Gastrocnemius medialis (tissue), 4 donors: ENCODE data around the gene TMEM150C. TPM values are rescaled to one million over a fixed set of nuclear protein-coding genes. Genes with fewer than 3 reads are reported as not detected.
A peak's percentile ranks its signal among the peaks of the same experiment; 100 is the strongest.

Experiments used
- ATAC-seq, 2 donors: fragments of 150-250 bp; one replicate each; pipeline ENCODE4 v1.9.1; 2016
- DNase-seq, 2 donors: peaks; one replicate each; pipeline ENCODE4 v3.0.0-alpha.2; 2019
- H3K27ac ChIP-seq, 4 donors: fragments of 200-600 bp; sonication (generic); 1 replicate in 1 of 4; 2 replicates in 3 of 4; pipeline ENCODE4 v1.5.1; 2016 to 2018; ENCODE audit warnings: mild to moderate bottlenecking in 2 of 4, moderate library complexity in 1 of 4
- H3K27me3 ChIP-seq, 3 donors: fragments of 200-600 bp; sonication (generic) in 2 of 3; 1 replicate in 1 of 3; 2 replicates in 2 of 3; pipeline versions ENCODE4 v1.5.1 to v1.6.0; 2016 to 2019; ENCODE audit warnings: mild to moderate bottlenecking in 1 of 3, moderate library complexity in 1 of 3
- H3K36me3 ChIP-seq, 2 donors: fragments of 200-600 bp; sonication (generic) in 1 of 2; one replicate each; pipeline ENCODE4 v1.5.1; 2017 to 2018
- H3K4me1 ChIP-seq, 2 donors: fragments of 200-600 bp; sonication (generic) in 1 of 2; one replicate each; pipeline ENCODE4 v1.5.1; 2016 to 2017; ENCODE audit warnings: mild to moderate bottlenecking in 2 of 2
- H3K4me3 ChIP-seq, 4 donors: fragments of 200-600 bp; sonication (generic) in 3 of 4; 1 replicate in 1 of 4; 2 replicates in 3 of 4; pipeline ENCODE4 v1.5.1; 2016 to 2019; ENCODE audit warnings: mild to moderate bottlenecking in 2 of 4
- H3K9me3 ChIP-seq, 3 donors: fragments of 200-600 bp; sonication (generic) in 2 of 3; 1 replicate in 1 of 3; 2 replicates in 2 of 3; pipeline ENCODE4 v1.5.1; 2016 to 2019
- CTCF ChIP-seq, 5 experiments: fragments of 450-650 bp in 3 of 5; fragments of 200-600 bp in 2 of 5; sonication (generic) in 2 of 5; IDR thresholded peaks in 4 of 5; conservative IDR thresholded peaks in 1 of 5; 1 replicate in 4 of 5; 2 replicates in 1 of 5; pipeline ENCODE4 v1.5.1; 2016 to 2019; ENCODE audit warnings: antibody characterized with exemption in 5 of 5, mild to moderate bottlenecking in 3 of 5, moderate library complexity in 3 of 5
- POLR2A ChIP-seq, 2 donors: fragments of 450-650 bp; IDR thresholded peaks; one replicate each; pipeline ENCODE4 v1.6.1; 2017; ENCODE audit warnings: antibody characterized with exemption in 2 of 2, mild to moderate bottlenecking in 2 of 2, moderate library complexity in 2 of 2
- in situ Hi-C, 4 donors: fragments of 200-750 bp; cut with MboI; loops; one replicate each; pipeline versions ENCODE4 v1.15.0 to v1.8.0; 2017; ENCODE audit warnings: low sequenced_read_pairs in 4 of 4
- intact Hi-C: fragments of 100-400 bp; cut with DNase I; formaldehyde crosslinking; loops from one replicate; pipeline ENCODE4 v1.15.1; 2023; ENCODE audit warnings: low total_unique reads
- total RNA-seq, 4 donors: library from RNA; depleted of rRNA; stranded (reverse); fragments of >200 nt; gene quantifications; one replicate each; pipeline versions ENCODE4 v1.1.0 to v1.2.3, GENCODE V29; 2016

TMEM150C gene
- total RNA-seq, 4 donors from 2014 or later: 5.5 to 13.5 (median 7.8) TPM

GRCh38 chr4:82467471-82467870 is 94.3 kb downstream of the TMEM150C start:
- Histone ChIP-seq H3K4me1 (peaks cover 0 to 5% of the 10 kb centered on the region in 2 donors), H3K9me3 (no peaks in the 10 kb centered on the region), H3K4me3 (no peak overlapping the region), H3K27me3 (no peaks in the 10 kb centered on the region), H3K36me3 (no peaks in the 10 kb centered on the region), H3K27ac (no peak overlapping the region)
- no peak for DNase-seq
- intact Hi-C loops (no loop called here), in situ Hi-C loops (loop anchor here (5.0 to 25.0 kb wide), 4 partner anchors 267 to 795 kb away; partner anchors contain the start of gene SEC31A (in 1 of the 4))
- TF ChIP-seq CTCF (IDR thresholded peaks at IDR 0.05 in 4 of 5, conservative IDR thresholded peaks at IDR 0.05 in 1 of 5) (no peak), POLR2A (IDR thresholded peaks at IDR 0.05) (no peak)
- ATAC-seq: no peak

GRCh38 chr4:82463221-82463620 is 98.6 kb downstream of the TMEM150C start:
- in situ Hi-C loops (loop anchor here (5.0 to 25.0 kb wide), 4 partner anchors 272 to 799 kb away; partner anchors contain the start of gene SEC31A (in 1 of the 4)), intact Hi-C loops (loop anchor here (5.0 kb wide), 3 partner anchors 429 to 819 kb away; partner anchors contain the start of genes COQ2 and SEC31A)
- H3K4me3 ChIP-seq: no peak overlapping the region
- no peak overlapping the region for H3K27ac ChIP-seq
- H3K36me3 ChIP-seq: peaks cover 0 to 9% of the 10 kb centered on the region in 2 donors
- H3K4me1 ChIP-seq: peaks cover 0 to 5% of the 10 kb centered on the region in 2 donors
- no peaks in the 10 kb centered on the region for H3K9me3 ChIP-seq
- ATAC-seq (no peak), DNase-seq (no peak)
- TF ChIP-seq POLR2A (IDR thresholded peaks at IDR 0.05) (no peak), CTCF (IDR thresholded peaks at IDR 0.05 in 4 of 5, conservative IDR thresholded peaks at IDR 0.05 in 1 of 5) (no peak)
- H3K27me3 ChIP-seq: no peaks in the 10 kb centered on the region

- TF ChIP-seq POLR2A (IDR thresholded peaks at IDR 0.05) (no peak), CTCF (IDR thresholded peaks at IDR 0.05 in 4 of 5, conservative IDR thresholded peaks at IDR 0.05 in 1 of 5) (peak; percentile 39 to 94 (median 71))
- peak; percentile 82 to 93 for ATAC-seq
- no peaks in the 10 kb centered on the region for H3K27me3 ChIP-seq
- H3K36me3 ChIP-seq: peaks cover 0 to 12% of the 10 kb centered on the region in 2 donors
- intact Hi-C loops (loop anchor here (1.0 to 5.0 kb wide), 5 partner anchors 277 to 820 kb away; partner anchors contain the start of genes COPS4, COQ2 and SEC31A), in situ Hi-C loops (loop anchor here (5.0 to 25.0 kb wide), 4 partner anchors 272 to 800 kb away; partner anchors contain the start of gene SEC31A (in 1 of the 4))
- no peak overlapping the region for H3K27ac ChIP-seq
- H3K9me3 ChIP-seq: no peaks in the 10 kb centered on the region
- peaks cover 0 to 5% of the 10 kb centered on the region in 2 donors for H3K4me1 ChIP-seq
- no peak overlapping the region for H3K4me3 ChIP-seq
- peak; percentile 64 to 87 for DNase-seq
These were observed 99.4 kb downstream of the TMEM150C start for GRCh38 chr4:82462415-82462831.

GRCh38 chr4:82461710-82462109 is 100.1 kb downstream of the TMEM150C start:
- no peak for ATAC-seq
- DNase-seq: no peak
- H3K9me3 ChIP-seq: no peaks in the 10 kb centered on the region
- in situ Hi-C loops: loop anchor here (5.0 to 25.0 kb wide), 4 partner anchors 273 to 801 kb away; partner anchors contain the start of gene SEC31A (in 1 of the 4)
- intact Hi-C loops: loop anchor here (1.0 to 5.0 kb wide), 5 partner anchors 278 to 821 kb away; partner anchors contain the start of genes COPS4, COQ2 and SEC31A
- TF ChIP-seq POLR2A (IDR thresholded peaks at IDR 0.05) (no peak), CTCF (IDR thresholded peaks at IDR 0.05 in 4 of 5, conservative IDR thresholded peaks at IDR 0.05 in 1 of 5) (no peak)
- H3K27ac ChIP-seq: no peak overlapping the region
- H3K4me3 ChIP-seq: no peak overlapping the region
- H3K36me3 ChIP-seq: peaks cover 0 to 17% of the 10 kb centered on the region in 2 donors
- H3K27me3 ChIP-seq: no peaks in the 10 kb centered on the region
- peaks cover 0 to 5% of the 10 kb centered on the region in 2 donors for H3K4me1 ChIP-seq
